HG03097 (cell line): ENCODE results near the gene GALR2.
"Not testable (repeated sequence)": the region's sequence is repeated elsewhere in the genome, so short reads cannot be mapped to it uniquely, and the experiment has no call there.

Source experiments
- ATAC-seq: cut with Tn5 transposase; IDR thresholded peaks from one replicate; pipeline ENCODE4 v1.9.1; 2021; ENCODE audit not compliant: unreplicated experiment, low FRiP score

GALR2 gene, protein sequence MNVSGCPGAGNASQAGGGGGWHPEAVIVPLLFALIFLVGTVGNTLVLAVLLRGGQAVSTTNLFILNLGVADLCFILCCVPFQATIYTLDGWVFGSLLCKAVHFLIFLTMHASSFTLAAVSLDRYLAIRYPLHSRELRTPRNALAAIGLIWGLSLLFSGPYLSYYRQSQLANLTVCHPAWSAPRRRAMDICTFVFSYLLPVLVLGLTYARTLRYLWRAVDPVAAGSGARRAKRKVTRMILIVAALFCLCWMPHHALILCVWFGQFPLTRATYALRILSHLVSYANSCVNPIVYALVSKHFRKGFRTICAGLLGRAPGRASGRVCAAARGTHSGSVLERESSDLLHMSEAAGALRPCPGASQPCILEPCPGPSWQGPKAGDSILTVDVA

DNA sequence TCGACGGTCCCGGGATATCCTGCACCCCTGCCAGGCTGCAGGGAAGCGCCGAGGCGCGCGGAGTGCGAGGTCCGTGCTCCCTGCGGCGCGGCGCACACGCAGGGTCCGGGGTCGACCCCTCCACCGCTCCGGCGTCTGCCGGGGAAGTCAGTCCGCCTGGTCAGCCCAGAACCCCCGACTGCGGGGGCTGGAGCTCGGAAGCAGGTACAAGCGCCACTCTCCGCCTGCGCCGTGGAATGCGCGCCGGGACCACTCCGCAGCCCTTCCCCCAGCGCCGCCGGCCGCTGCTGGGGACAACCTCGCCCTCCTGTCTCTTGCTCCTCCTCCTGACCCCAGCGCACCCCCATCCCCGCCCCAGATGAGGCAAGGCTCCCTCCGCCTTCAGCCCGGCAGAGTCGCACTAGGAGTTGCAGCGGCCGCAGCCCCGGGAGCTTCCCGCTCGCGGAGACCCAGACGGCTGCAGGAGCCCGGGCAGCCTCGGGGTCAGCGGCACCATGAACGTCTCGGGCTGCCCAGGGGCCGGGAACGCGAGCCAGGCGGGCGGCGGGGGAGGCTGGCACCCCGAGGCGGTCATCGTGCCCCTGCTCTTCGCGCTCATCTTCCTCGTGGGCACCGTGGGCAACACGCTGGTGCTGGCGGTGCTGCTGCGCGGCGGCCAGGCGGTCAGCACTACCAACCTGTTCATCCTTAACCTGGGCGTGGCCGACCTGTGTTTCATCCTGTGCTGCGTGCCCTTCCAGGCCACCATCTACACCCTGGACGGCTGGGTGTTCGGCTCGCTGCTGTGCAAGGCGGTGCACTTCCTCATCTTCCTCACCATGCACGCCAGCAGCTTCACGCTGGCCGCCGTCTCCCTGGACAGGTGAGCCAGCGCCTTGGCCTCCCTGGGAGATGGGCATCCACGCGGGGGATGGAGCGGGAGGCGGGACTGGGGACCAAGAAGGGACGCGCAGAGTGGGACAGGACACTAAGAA, at the start of gene GALR2:
TSS of gene GALR2 (plus strand) at position 392 of the 974 bp plus-strand sequence. CDS start at position 495, 103 bp downstream.
- no peak for ATAC-seq

DNA sequence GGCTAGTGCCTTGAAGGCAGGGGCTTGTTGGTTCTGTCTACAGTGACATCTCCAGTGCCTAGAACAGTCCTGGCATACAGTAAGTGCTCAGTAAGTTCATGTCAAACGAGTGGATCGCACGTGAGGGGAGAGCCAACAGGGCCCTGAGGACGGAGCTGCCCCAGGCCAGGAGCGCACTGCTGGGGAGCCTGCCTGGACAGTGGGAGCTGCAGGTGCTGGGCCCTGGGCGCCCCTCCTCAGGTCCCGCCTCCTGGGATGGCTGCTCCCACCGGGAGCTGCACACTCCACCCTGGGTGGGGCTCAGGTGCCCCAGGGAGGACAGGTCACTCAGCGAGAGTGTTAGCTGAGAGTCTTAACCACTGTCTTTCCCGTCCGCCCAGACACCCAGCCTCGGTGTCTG, 49.3 kb upstream of the GALR2 start:
- ATAC-seq, result no peak

DNA sequence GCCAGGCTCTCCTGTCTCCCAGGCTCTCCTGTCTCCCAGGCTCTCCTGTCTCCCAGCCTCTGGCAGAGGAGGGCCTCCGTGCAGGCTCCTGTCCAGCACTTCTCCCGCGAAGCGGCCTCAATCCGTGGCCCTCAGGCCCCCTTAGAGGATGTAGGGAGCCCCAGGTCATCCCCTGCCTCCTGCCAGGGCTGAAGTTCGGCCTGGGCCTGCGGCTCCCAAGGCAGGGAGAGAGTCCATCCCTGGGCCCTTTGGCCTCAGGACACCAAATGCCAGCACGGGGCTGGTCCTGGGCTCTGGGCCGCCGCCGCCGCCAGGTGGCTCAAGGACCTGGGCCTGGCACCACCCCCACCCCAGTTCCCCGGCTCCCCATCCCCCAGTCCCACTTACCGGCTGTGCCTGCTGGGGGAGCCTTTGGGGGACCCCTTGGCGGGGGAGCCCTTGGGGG, 47.8 kb upstream of the GALR2 start:
- ATAC-seq, result no peak

DNA sequence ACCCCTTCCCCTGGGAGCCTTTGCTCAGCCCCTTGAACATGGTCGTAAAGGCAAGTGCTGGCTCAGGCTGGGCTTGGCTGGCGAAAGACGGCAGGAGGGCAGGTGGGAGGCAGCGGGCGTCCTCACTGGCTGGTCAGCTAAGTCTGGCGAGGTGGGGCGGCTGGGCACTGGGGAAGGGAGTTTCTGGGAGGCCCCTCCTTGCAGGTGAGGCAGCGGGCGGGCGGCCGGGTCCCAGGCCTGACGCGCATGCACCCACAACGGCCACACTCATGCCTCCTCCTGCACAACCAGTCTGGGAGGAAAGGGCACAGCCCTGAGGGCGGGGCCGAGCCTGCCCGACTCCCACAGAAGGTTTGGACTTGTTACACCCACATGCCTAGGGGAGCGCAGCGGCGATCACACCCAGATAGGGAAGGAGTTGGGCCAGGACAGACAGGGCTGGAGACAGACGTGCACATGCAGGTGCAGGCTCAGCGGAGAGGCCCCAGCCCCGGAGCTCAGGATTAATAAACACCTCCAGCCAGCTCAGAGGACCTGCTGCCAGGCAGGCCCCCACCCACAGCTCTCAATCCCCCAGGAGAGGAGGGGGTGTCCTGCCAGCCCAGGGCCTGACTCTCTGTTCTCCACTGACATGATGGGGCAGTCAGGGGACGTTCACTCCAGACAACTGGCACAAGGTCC, 47.3 kb upstream of the GALR2 start, which contains the start of gene EVPL:
TSS of gene EVPL (minus strand) at position 148 of the 681 bp plus-strand sequence. CDS start at position 40, 108 bp downstream.
- no peak for ATAC-seq

DNA sequence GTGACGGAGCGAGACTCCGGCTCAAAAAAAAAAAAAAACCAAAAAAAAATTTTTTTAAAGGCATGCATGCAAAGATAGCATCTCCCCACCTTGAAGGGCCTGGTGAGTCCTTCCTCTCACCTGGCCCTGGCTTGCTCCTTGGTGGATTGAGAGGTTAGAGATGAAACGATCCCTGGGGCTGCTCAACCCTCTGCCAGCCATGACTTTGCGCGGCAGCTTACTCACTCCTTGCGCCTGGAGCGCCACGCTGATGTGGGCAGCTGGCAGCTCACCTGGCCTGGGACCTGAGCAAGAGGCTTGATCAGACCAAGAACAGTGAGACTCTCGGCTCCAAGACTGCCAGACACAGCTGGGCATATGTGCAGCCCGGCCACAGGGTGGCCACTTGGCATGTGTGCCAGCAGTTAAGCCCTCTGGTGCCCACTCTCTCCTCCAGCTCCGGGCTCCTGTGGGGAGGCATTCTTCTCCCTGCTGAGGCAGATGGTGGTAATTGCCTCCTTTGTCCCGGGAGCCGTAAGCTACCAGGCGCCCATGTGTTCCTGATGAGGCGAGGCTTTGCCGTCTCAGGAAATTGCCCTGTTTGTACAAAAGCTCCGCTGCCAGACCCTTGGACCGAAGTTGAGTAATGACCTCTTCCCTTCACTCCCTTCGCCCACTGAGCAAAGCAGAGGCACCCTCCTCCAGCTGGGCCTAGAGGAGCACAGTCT, 42.4 kb upstream of the GALR2 start:
- no peak for ATAC-seq

DNA sequence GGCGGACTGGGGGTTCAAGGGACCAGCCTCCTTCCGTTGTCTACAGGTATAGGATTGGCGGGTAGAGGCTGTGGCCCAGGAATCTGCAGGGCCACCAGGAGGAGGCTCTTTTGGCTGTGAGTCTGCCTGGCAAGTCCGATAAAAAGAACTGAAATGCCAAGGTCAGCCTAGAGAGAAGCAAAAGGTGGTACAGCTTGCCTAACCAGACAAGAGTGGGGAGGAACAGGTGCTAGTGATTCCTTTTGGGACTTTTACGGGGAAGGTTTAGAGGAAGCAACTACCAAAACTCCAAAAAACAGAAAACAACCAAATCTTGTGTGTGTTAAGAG, 41.8 kb upstream of the GALR2 start:
- ATAC-seq, result no peak

DNA sequence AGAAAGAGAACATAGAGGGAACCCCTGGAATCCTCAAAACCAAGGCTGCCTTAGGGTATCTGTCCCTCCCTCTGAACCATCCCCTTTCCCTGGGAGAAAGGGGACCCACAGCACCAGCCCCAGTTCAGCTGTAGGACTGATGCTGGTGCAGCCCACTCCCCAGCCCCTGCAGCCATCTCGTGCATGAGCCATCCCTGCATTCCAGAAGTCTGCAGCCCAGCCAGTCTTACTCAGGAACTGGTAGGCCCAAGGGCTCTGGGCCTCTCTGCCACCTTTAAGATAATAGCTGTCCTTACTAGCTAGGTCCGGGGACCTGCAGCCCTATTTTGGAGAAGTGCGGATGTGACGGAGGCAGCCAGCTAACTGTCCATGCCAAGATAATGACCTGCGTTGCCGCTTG, 41.4 kb upstream of the GALR2 start:
- no peak for ATAC-seq

DNA sequence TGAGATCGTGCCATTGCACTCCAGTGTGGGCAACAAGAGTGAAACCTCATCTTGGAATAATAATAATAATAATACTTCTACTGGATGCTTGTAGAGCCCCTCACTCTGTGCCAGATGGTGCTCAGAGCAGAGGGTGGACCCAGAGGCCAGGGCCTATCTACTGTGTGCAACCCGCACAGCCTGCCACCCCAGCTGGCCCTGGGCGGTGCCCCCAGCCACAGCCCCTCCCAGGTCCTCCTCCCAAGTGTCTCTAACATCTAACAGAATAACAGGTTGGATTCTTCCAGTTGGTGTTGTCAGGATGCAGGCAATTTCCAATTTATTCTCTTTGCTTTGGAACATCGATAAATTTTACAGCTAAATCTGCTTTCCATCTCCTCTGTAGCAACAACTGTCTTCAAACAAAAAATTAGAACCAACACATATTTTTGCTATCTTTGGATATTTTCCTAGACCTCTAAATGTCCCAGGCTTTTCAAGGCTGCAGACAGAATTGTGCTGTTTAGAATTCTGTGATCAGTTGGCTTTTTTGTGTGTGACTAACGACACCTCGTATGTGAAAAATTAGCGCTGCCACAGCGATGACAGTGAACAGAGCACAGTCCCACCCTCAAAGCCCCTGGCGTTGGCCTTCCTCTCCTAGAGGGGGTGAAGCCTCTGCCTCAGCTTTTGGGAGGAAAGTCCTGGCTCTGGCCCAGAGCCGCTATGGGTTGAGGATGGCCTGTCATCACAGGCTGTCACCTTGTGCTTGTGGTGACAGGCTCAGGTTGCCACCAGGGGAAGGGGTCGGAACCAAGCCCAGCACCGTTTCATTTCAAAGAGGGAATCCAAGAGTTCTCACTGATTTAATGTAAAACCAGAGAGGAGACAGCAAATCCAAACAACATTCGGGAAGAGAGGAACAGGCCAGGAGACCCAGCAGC, 39.9 kb upstream of the GALR2 start:
- ATAC-seq, result no peak

DNA sequence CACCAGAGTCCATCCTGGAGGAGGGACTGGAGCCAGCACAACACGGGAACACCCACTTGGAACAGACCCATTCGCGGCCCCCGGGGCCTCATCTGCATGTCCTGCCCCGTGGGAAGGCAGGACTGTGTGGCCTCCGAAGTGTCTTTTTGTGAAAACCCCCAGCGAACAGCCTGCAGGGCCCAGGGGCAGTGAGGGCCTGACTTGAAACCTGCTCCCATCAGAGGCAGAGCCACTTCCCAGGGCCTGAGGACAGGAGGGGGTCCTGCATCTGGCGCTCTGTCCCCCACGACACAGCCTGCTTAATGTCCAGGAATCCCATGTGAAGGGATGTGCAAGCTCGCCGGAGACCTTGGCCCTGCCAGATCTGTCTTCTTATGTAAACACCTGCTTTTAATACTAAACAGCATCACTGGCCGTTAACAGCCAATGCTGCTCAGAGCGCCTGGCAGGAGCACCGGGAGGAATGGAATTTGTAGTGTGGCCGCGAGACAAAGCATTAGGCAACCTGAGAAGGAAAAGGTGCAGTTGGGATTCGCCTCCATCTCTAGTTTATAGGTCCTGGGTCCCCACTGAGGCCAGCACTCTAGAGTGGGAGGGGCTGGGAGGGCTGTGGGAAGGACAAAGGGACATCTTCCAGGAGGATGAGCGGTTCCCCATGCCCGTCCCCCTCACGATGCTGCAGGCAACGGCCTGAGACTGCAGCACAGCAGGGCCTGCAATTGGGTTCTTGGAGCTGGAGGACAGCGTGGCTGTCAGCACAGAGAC, 37.9 kb upstream of the GALR2 start:
- no peak for ATAC-seq

DNA sequence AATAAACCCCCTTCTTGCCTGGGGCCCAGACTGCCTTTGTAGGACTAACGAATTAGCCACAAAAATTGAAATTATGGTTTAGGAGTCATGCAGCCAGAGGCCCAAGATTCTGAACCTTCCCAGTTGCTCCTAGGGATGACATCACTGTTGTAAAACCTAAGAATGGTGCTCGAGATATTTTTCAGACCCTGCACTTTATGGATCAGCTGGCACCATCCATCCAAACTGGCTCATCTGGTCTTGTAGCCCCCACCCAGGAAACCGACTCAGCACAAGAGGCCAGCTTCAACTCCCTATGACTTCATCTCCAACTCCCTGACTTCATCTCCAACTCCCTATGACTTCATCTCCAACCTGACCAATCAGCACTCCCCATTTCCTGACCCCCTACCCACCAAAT, 36.5 kb upstream of the GALR2 start:
- ATAC-seq, result no peak

DNA sequence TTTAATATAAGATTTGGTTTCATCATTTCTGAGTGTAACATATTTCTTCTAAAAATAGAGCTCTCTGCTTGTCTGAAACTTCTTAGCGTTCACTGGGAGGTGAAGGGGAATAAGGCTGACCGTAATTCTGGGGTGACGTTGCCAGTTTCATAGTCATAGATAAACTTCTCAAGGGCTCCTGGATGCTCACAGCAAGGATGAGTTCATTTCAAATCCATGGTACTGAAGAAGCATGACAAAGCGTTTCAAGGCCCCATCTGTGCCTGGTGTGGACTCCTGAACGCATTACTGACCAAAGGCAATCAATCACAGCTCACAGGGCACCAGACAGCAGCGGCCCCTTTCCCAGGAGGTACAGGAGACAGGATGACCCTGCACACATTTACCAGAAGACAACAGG, 35.5 kb upstream of the GALR2 start:
- ATAC-seq, result no peak

DNA sequence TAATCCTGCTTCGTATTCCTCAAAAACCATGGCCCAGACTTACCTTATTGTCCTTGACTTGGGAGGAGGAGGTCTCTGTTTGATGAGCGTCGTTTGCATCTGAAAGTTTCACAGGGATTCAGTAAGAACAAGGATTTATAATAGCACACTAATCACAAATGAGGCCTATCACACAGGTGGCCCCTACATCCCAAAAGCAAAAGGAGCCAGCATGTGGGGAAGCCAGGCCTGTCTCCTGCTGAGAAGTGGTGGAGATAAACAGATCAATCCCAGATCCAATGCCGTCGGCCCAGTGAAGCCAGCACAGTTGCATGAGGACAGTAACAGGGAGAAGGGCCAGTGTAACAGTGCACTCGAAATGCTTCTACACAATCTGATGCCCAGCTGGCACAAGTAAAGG, 34.2 kb upstream of the GALR2 start:
- ATAC-seq, result no peak

DNA sequence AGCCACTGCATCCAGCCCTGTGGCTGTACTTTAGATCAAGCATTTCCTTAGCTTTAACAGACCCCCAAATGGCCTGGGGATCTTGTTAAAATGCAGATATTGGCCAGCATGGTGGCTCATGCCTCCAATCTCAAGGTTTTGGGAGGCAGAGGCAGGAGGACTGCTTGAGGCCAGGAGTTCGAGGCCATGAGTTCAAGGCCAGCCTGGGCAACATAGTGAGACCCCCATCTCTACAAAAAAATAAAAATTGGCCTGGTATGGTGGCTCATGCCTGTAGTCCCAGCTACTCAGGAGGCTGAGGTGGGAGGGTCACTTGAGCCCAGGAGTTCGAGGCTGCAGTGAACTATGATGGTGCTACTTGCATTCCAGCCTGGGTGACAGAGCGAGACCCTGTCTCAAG, 31.7 kb upstream of the GALR2 start:
- ATAC-seq, result not testable (repeated sequence)

DNA sequence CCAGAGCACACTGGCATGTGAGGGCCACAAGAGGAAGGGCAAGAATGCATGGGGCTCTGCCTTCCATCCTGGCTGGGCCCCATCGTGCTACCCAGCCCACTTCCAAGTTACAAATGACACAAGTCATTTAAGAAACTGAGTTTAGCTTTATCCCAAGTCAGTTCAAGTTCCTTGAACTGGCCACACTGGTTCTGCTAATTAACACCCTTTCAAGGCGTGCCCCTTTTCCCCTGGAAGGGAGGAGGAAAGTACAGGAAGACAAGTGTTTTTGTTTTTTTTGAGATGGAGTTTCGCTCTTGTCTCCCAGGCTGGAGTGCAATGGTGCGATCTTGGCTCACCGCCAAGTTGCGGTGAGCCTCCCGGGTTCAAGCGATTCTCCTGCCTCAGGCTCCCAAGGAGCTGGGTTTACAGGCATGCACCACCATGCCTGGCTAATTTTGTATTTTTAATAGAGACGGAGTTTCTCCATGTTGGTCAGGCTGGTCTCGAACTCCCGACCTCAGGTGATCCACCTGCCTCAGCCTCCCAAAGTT, 30.0 kb upstream of the GALR2 start:
- not testable (repeated sequence) for ATAC-seq

DNA sequence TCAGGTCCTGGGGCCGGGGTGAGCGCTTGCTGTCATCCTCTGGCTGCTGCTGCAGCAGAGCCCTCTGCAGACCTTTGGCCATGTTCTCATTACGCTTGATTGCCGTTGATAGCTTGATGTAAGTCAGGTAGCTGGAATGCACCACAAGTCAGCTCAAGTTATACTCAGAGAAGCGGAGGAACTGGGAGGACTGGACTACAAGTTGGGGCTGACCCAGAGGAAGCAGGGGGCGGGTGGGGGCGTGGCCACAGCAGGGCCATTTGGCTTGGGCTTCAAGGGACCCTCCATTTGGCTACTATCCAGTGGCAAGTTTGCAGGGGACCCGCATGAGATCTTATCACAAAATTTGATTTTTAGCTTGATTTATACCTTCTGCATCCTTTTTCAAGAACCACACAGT, 28.5 kb upstream of the GALR2 start:
- ATAC-seq, result no peak

DNA sequence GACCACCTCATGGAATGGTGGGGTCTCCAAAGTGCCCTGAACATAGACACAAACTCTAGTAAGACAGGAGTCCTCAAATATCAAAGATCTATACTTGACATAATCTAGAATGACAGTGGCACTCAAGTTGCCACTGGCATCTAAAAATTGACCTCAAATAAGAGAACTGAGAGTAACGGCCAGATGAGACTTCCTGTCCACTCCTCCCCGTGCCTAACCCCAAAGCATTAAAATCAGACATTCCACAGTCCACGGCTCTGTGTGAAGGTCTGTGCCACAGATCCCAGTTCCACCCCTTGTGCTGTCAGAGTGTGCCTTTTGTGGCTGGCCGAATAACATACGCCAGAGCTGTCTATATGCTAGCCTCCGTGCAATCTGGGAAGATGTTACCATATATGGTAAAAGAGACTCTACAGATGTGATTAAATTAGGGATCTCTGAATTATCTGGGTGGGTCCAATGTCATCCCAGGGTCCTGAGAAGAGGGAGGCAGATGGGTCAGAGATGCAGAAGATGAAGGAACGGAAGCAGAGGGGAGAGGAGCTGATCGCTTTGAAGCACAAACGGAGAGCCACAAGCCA, 26.5 kb upstream of the GALR2 start:
- ATAC-seq, result no peak

DNA sequence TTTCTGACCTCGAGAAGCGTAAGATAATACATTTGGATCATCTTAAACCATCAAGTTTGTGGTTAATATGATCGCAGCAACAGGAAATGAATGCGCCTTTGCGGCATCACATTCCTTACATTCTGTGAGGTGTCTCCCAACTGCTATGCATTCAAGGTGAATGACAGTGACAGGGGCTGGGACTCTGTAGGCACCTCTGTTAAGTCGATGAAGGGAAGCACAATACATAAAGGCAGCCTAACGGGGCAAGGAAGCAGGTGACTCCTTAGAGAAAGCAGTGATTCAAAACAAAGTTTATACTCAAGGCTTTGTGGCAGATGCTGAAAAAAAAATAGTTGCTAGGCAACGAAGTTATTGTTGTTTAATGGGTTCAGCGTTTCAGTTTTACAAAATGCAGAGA, 25.9 kb upstream of the GALR2 start:
- ATAC-seq, result no peak

DNA sequence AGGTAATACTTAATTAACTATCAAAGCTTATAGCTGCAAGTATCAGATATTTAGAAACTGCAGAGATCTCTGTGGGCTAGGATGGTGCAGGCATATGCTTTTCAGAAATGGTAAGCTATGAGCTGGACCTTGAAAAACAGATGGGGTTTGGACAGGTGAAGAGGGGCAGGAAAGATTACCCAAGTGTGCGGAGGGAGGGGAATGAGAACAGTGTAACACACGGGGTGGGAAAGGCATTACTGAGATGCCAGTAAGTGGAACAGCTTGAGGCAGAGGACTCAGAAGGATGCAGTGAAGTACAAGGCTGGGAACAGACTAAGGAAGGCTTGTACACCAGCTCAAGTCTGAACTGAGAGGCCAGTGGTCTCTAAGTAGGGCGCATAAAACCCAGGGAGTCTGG, 25.3 kb upstream of the GALR2 start:
- ATAC-seq, result no peak
